Endothelial cell of umbilical vein (primary cell): ENCODE results near the gene ZC3H13.

Source experiments
- EZH2 ChIP-seq: IDR thresholded peaks from 2 replicates; pipeline ENCODE4 v1.6.1; 2012; ENCODE audit warnings: borderline replicate concordance, low read depth, mild to moderate bottlenecking, moderate library complexity, low read length, inconsistent platforms; ENCODE audit not compliant: severe bottlenecking
- POLR2AphosphoS5 ChIP-seq: IDR thresholded peaks from 2 replicates; pipeline ENCODE4 v1.6.1; 2012; ENCODE audit warnings: low read depth, mild to moderate bottlenecking, control low read depth, low read length, moderate library complexity; ENCODE audit not compliant: insufficient read depth
- TF ChIP-seq, protein P1 (sequence below), 2 donors: IDR thresholded peaks; 1 replicate in 1 of 2; 2 replicates in 1 of 2; pipeline ENCODE4 v1.5.1; 2011; ENCODE audit warnings: low read length in 2 of 2, mild to moderate bottlenecking in 2 of 2, moderate library complexity in 2 of 2, control low read depth in 1 of 2, inconsistent platforms in 1 of 2, low read depth in 1 of 2; ENCODE audit not compliant: insufficient read depth in 1 of 2; ENCODE audit errors: extremely low read depth in 1 of 2

DNA sequence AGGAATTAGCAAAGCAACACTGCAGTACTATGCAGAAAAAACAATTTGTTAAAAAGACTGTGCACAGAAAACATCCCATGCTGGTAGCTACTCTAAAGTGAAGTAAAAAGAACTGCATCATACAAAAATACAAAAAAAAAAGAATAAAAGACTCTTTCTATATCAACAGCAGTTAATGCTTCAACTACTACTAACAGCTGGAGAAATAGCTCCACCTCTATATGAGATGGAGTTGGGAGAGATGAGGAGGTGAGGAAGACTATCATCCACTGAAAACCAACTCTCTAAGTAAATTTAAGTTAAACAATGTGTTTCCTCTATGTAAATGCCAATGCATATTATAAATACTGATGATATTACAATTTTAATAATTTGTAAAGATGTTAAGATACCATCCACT lies 1.8 kb downstream of the ZC3H13 start:
- TF ChIP-seq, protein P1, sequence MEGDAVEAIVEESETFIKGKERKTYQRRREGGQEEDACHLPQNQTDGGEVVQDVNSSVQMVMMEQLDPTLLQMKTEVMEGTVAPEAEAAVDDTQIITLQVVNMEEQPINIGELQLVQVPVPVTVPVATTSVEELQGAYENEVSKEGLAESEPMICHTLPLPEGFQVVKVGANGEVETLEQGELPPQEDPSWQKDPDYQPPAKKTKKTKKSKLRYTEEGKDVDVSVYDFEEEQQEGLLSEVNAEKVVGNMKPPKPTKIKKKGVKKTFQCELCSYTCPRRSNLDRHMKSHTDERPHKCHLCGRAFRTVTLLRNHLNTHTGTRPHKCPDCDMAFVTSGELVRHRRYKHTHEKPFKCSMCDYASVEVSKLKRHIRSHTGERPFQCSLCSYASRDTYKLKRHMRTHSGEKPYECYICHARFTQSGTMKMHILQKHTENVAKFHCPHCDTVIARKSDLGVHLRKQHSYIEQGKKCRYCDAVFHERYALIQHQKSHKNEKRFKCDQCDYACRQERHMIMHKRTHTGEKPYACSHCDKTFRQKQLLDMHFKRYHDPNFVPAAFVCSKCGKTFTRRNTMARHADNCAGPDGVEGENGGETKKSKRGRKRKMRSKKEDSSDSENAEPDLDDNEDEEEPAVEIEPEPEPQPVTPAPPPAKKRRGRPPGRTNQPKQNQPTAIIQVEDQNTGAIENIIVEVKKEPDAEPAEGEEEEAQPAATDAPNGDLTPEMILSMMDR (IDR thresholded peaks at IDR 0.05; ENCODE audit: extremely low read depth in 1 of 2, insufficient read depth in 1 of 2, low read depth in 1 of 2, low read length in 2 of 2), result no peak
- no peak for TF ChIP-seq POLR2AphosphoS5
- TF ChIP-seq EZH2, result no peak
